Hematopoietic multipotent progenitor cell treated with erythropoietin and hydrocortisone succinate and interleukin-3 and kit ligand, for 6 days (in vitro differentiated cells): ENCODE results near the gene NIPA2.
"Not testable (repeated sequence)": the region's sequence is repeated elsewhere in the genome, so short reads cannot be mapped to it uniquely, and the experiment has no call there.

Source experiments
- DNase-seq: peaks from one replicate; pipeline ENCODE4 v3.0.0-alpha.2; 2015

NIPA2 gene

GRCh38 chr15:22838292-22839042 is at the start of gene NIPA2:
NIPA2 (plus strand) TSS chr15:22838666; CDS start chr15:22851732, 13,066 bp downstream.
- DNase-seq, result peak; percentile 99

- DNase-seq, result no peak
These were observed 44.4 kb upstream of the NIPA2 start for GRCh38 chr15:22794063-22794462.

- no peak for DNase-seq
These were observed 43.8 kb upstream of the NIPA2 start for GRCh38 chr15:22794621-22795167.

- no peak for DNase-seq
These were observed 43.0 kb upstream of the NIPA2 start for GRCh38 chr15:22795206-22796063.

GRCh38 chr15:22796079-22796478 is 42.4 kb upstream of the NIPA2 start:
- DNase-seq, result no peak

- DNase-seq, result peak; percentile 37
These were observed 38.6 kb upstream of the NIPA2 start for GRCh38 chr15:22799902-22800301.

- DNase-seq, result not testable (repeated sequence)
These were observed 35.5 kb upstream of the NIPA2 start for GRCh38 chr15:22803006-22803405.

GRCh38 chr15:22806156-22806555 is 32.3 kb upstream of the NIPA2 start:
- no peak for DNase-seq

GRCh38 chr15:22806664-22807063 is 31.8 kb upstream of the NIPA2 start:
- no peak for DNase-seq

- not testable (repeated sequence) for DNase-seq
These were observed 30.6 kb upstream of the NIPA2 start for GRCh38 chr15:22807831-22808230.

GRCh38 chr15:22808240-22808639 is 30.2 kb upstream of the NIPA2 start:
- DNase-seq, result peak; percentile 14

GRCh38 chr15:22808761-22809280 is 29.6 kb upstream of the NIPA2 start:
- no peak for DNase-seq

- DNase-seq, result no peak
These were observed 28.2 kb upstream of the NIPA2 start for GRCh38 chr15:22810033-22810852.

GRCh38 chr15:22810853-22811338 is 27.6 kb upstream of the NIPA2 start:
- DNase-seq, result no peak

GRCh38 chr15:22811640-22812039 is 26.8 kb upstream of the NIPA2 start:
- DNase-seq, result peak; percentile 71

- no peak for DNase-seq
These were observed 24.6 kb upstream of the NIPA2 start for GRCh38 chr15:22813844-22814243.

- no peak for DNase-seq
These were observed 22.7 kb upstream of the NIPA2 start for GRCh38 chr15:22815766-22816165.

GRCh38 chr15:22819651-22820050 is 18.8 kb upstream of the NIPA2 start:
- DNase-seq, result no peak

- DNase-seq, result no peak
These were observed 14.9 kb upstream of the NIPA2 start for GRCh38 chr15:22823495-22824128.

- no peak for DNase-seq
These were observed 11.3 kb upstream of the NIPA2 start for GRCh38 chr15:22827125-22827524.

- DNase-seq, result peak; percentile 20
These were observed 7.0 kb upstream of the NIPA2 start for GRCh38 chr15:22831473-22831872.
